HepG2 (cell line): Measurements from ENCODE around the gene HNRNPA2B1. TPM values are rescaled to one million over a fixed set of nuclear protein-coding genes. Genes with fewer than 3 reads are reported as not detected.

ENCODE experiments used
- AGO1 ChIP-seq: fragments of 200-400 bp; formaldehyde crosslinking; IDR thresholded peaks from 2 replicates; pipeline ENCODE4 v1.6.1; 2017; ENCODE audit warnings: mild to moderate bottlenecking, low read depth, low read length, moderate library complexity; ENCODE audit not compliant: poor library complexity, severe bottlenecking
- ATF7 ChIP-seq, 2 experiments: fragments of 450-650 bp in 1 of 2; sonication (generic) in 1 of 2; formaldehyde crosslinking in 1 of 2; IDR thresholded peaks; 2 replicates each; pipeline versions ENCODE4 v1.4.0 to v1.6.1; 2016 to 2020; ENCODE audit warnings: antibody characterized with exemption in 1 of 2, mild to moderate bottlenecking in 1 of 2, missing genetic modification reagents in 1 of 2
- BCL6 ChIP-seq: IDR thresholded peaks from 2 replicates; pipeline ENCODE4 v1.6.1; 2016; ENCODE audit warnings: missing genetic modification reagents, missing compliant biosample characterization
- CHD2 ChIP-seq: IDR thresholded peaks from 2 replicates; pipeline ENCODE4 v1.6.1; 2011; ENCODE audit warnings: low read depth, low read length, improper control_type of control experiment
- EED ChIP-seq: sonication (generic); formaldehyde crosslinking; IDR thresholded peaks from 2 replicates; pipeline ENCODE4 v1.5.0; 2020; ENCODE audit warnings: mild to moderate bottlenecking, missing genetic modification reagents
- GABPA ChIP-seq, 2 experiments: IDR thresholded peaks; 2 replicates each; pipeline ENCODE4 v1.6.1; 2011 to 2016; ENCODE audit warnings: low read depth in 2 of 2, low read length in 1 of 2, missing biosample characterization in 1 of 2, missing genetic modification characterization in 1 of 2
- HIVEP1 ChIP-seq: sonication (generic); formaldehyde crosslinking; IDR thresholded peaks from 2 replicates; pipeline ENCODE4 v1.4.0; 2020; ENCODE audit warnings: mild to moderate bottlenecking, missing genetic modification reagents
- KLF16 ChIP-seq, 2 experiments: sonication (generic) in 1 of 2; formaldehyde crosslinking in 1 of 2; IDR thresholded peaks; 2 replicates each; pipeline versions ENCODE4 v1.6.1 to v1.8.0; 2016 to 2023; ENCODE audit warnings: missing genetic modification reagents in 2 of 2, missing compliant biosample characterization in 1 of 2
- NFIC ChIP-seq: IDR thresholded peaks from 2 replicates; pipeline ENCODE4 v1.6.1; 2012; ENCODE audit warnings: mild to moderate bottlenecking, low read length, inconsistent platforms
- PHF8 ChIP-seq: sonication (generic); formaldehyde crosslinking; IDR thresholded peaks from 2 replicates; pipeline ENCODE4 v1.5.0; 2020; ENCODE audit warnings: missing genetic modification reagents
- POLR2A ChIP-seq, 2 experiments: IDR thresholded peaks; 2 replicates each; pipeline ENCODE4 v1.6.1; 2011; ENCODE audit warnings: low read depth in 2 of 2, low read length in 2 of 2, mild to moderate bottlenecking in 1 of 2, moderate library complexity in 1 of 2; ENCODE audit not compliant: insufficient read depth in 1 of 2
- RELA ChIP-seq: sonication (generic); formaldehyde crosslinking; IDR thresholded peaks from 2 replicates; pipeline ENCODE4 v1.4.0; 2020; ENCODE audit warnings: missing genetic modification reagents
- SALL2 ChIP-seq: sonication (generic); formaldehyde crosslinking; IDR thresholded peaks from 2 replicates; pipeline ENCODE4 v1.8.1; 2023; ENCODE audit warnings: mild to moderate bottlenecking, missing genetic modification reagents, inconsistent platforms
- SAP130 ChIP-seq: IDR thresholded peaks from 2 replicates; pipeline ENCODE4 v1.6.1; 2016; ENCODE audit warnings: low read depth
- ZFP41 ChIP-seq: sonication (generic); formaldehyde crosslinking; IDR thresholded peaks from 2 replicates; pipeline ENCODE4 v1.4.0; 2020; ENCODE audit warnings: mild to moderate bottlenecking, missing genetic modification reagents, borderline replicate concordance
- ZNF138 ChIP-seq: sonication (generic); formaldehyde crosslinking; IDR thresholded peaks from 2 replicates; pipeline ENCODE4 v1.5.0; 2020; ENCODE audit warnings: mild to moderate bottlenecking, low read depth, missing genetic modification reagents
- ZNF17 ChIP-seq: sonication (generic); formaldehyde crosslinking; IDR thresholded peaks from 2 replicates; pipeline ENCODE4 v1.5.0; 2020; ENCODE audit warnings: mild to moderate bottlenecking, missing genetic modification reagents
- ZNF768 ChIP-seq: sonication (generic); formaldehyde crosslinking; IDR thresholded peaks from 2 replicates; pipeline ENCODE4 v1.4.0; 2020; ENCODE audit warnings: missing genetic modification reagents
- ZNF83 ChIP-seq: sonication (generic); formaldehyde crosslinking; IDR thresholded peaks from 2 replicates; pipeline ENCODE4 v1.4.0; 2020; ENCODE audit warnings: missing genetic modification reagents, mild to moderate bottlenecking, borderline replicate concordance
- ZNF879 ChIP-seq: sonication (generic); formaldehyde crosslinking; IDR thresholded peaks from 2 replicates; pipeline ENCODE4 v1.8.1; 2023; ENCODE audit warnings: missing genetic modification reagents
- polyA plus RNA-seq, 8 experiments: library from polyadenylated mRNA; depleted of rRNA in 3 of 8; stranded (reverse) in 7 of 8; unstranded in 1 of 8; fragments of >200 nt; fragmentation: Illumina TruSeq in 4 of 8; extraction: Trizol in 4 of 8; gene quantifications; 2 replicates each; pipeline versions ENCODE4 v1.2.1 to v1.2.3, GENCODE V29; 2011 to 2016; ENCODE audit warnings: low read depth in 4 of 8, missing spikeins in 1 of 8, mixed read lengths in 1 of 8; ENCODE audit not compliant: insufficient read depth in 1 of 8
- total RNA-seq, 5 experiments: library from RNA; depleted of rRNA; stranded (reverse); fragments of >200 nt; fragmentation: Illumina TruSeq; extraction: Trizol; gene quantifications; 2 replicates each; pipeline ENCODE4 v1.2.3, GENCODE V29; 2016; ENCODE audit warnings: low read depth in 1 of 5
- TF ChIP-seq, protein P1 (sequence below): sonication (generic); formaldehyde crosslinking; IDR thresholded peaks from 2 replicates; pipeline ENCODE4 v1.8.0; 2022; ENCODE audit warnings: low read depth, missing genetic modification reagents
- TF ChIP-seq, protein P2 (sequence below): sonication (generic); formaldehyde crosslinking; IDR thresholded peaks from 2 replicates; pipeline ENCODE4 v1.5.1; 2020; ENCODE audit warnings: missing genetic modification reagents, mild to moderate bottlenecking, borderline replicate concordance
- TF ChIP-seq, protein P3 (sequence below): IDR thresholded peaks from 2 replicates; pipeline ENCODE4 v1.6.1; 2016; ENCODE audit warnings: missing compliant biosample characterization, missing genetic modification reagents, borderline replicate concordance
- TF ChIP-seq, protein P4 (sequence below): IDR thresholded peaks from 2 replicates; pipeline ENCODE4 v1.6.1; 2016; ENCODE audit warnings: missing compliant biosample characterization, missing genetic modification reagents, borderline replicate concordance
- TF ChIP-seq, protein P5 (sequence below): sonication (generic); formaldehyde crosslinking; IDR thresholded peaks from 2 replicates; pipeline ENCODE4 v1.8.1; 2023; ENCODE audit warnings: mild to moderate bottlenecking, inconsistent platforms, moderate library complexity, missing genetic modification reagents, borderline replicate concordance

HNRNPA2B1 gene
- total and polyA plus RNA-seq, 2 of the 13 experiments (the other 11 are each of a cell fraction or from before 2014, with no cell fraction given) = 193 to 412 TPM

DNA sequence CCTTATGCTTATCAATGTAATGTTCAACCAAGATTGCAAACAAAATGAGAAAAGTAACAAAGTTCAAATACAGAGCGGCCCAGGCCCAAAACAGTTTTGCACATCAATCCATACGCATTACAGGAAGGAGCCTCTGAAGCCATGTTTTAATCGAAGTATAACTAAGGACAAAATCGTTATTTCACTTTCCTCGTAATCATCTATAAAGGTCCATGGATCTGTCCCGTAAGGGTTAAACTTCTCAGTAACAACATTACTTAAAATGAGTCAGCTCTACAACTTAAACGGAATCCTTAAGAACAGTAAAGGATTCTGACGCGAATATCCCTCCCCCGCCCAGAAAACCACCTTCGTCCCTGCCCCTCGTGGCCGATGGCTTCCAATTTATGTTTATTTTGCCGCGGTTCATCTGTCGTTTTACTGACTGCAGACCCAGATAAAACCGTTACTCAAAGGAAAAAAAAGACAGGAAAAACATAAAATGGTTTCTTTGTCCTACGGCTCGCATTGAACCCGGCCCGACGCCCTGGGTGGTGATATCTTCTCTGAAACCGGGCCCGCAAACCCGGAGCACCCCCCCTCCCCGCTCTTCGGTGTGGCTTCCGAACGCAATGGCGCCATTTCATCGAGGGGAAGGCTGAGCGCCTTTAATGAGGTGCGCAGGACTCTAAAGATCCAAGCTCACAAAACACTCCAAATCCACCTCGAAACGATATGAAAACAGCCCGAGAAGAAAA is 1.1 kb downstream of the HNRNPA2B1 start (continued):
- TF ChIP-seq, protein P1, sequence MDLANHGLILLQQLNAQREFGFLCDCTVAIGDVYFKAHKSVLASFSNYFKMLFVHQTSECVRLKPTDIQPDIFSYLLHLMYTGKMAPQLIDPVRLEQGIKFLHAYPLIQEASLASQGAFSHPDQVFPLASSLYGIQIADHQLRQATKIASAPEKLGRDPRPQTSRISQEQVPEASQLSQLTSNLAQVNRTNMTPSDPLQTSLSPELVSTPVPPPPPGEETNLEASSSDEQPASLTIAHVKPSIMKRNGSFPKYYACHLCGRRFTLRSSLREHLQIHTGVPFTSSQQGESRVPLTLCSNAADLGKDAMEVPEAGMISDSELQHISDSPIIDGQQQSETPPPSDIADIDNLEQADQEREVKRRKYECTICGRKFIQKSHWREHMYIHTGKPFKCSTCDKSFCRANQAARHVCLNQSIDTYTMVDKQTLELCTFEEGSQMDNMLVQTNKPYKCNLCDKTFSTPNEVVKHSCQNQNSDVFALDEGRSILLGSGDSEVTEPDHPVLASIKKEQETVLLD = no peak
- TF ChIP-seq GABPA (IDR thresholded peaks at IDR 0.05; ENCODE audit: low read depth, low read length) (no peak), GABPA (CRISPR knock-in tag; IDR thresholded peaks at IDR 0.05; ENCODE audit: low read depth) (0 out of 2 replicates have a peak, but pooled peaks have one; percentile 31), NFIC (peak; percentile 23; the same call in 1 of the 2 replicates), ZNF83 (CRISPR knock-in tag) (no peak), RELA (CRISPR knock-in tag) (no peak), EED (CRISPR knock-in tag) (no peak), KLF16 (CRISPR knock-in tag; IDR thresholded peaks at IDR 0.05) (no peak; a peak in 1 of 4 replicates), HIVEP1 (CRISPR knock-in tag) (no peak), ZNF768 (CRISPR knock-in tag) (no peak), SALL2 (CRISPR knock-in tag) (no peak), BCL6 (no peak), ZNF17 (CRISPR knock-in tag) (no peak), ZFP41 (CRISPR knock-in tag) (no peak), AGO1 (peak; percentile 68), PHF8 (CRISPR knock-in tag) (peak; percentile 10; the same call in 1 of the 2 replicates), POLR2A (IDR thresholded peaks at IDR 0.05; ENCODE audit: insufficient read depth in 1 of 2, low read depth in 2 of 2, low read length in 2 of 2) (peak in 1 of 2 experiments; percentile 31; a peak in 1 of 4 replicates), SAP130 (CRISPR knock-in tag) (0 out of 2 replicates have a peak, but pooled peaks have one; percentile 3), ZNF879 (CRISPR knock-in tag) (no peak), ATF7 (IDR thresholded peaks at IDR 0.05) (no peak), ATF7 (CRISPR knock-in tag; IDR thresholded peaks at IDR 0.05) (no peak), ZNF138 (CRISPR knock-in tag) (no peak), CHD2 (no peak)
- TF ChIP-seq, protein P2, sequence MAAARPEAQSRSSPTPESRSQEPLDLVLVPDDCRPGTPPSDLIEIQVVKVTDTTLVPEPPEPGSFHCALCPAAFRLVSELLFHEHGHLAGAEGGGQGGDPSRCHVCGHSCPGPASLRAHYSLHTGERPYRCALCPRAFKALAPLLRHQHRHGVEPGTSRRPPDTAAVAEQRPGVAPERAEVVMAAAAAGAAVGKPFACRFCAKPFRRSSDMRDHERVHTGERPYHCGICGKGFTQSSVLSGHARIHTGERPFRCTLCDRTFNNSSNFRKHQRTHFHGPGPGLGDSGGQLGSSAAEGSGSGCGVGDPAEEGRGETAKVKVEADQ (CRISPR knock-in tag) = no peak
- TF ChIP-seq, protein P3, sequence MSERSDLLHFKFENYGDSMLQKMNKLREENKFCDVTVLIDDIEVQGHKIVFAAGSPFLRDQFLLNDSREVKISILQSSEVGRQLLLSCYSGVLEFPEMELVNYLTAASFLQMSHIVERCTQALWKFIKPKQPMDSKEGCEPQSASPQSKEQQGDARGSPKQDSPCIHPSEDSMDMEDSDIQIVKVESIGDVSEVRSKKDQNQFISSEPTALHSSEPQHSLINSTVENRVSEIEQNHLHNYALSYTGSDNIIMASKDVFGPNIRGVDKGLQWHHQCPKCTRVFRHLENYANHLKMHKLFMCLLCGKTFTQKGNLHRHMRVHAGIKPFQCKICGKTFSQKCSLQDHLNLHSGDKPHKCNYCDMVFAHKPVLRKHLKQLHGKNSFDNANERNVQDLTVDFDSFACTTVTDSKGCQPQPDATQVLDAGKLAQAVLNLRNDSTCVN = no peak
- TF ChIP-seq, protein P4, sequence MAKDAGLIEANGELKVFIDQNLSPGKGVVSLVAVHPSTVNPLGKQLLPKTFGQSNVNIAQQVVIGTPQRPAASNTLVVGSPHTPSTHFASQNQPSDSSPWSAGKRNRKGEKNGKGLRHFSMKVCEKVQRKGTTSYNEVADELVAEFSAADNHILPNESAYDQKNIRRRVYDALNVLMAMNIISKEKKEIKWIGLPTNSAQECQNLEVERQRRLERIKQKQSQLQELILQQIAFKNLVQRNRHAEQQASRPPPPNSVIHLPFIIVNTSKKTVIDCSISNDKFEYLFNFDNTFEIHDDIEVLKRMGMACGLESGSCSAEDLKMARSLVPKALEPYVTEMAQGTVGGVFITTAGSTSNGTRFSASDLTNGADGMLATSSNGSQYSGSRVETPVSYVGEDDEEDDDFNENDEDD (CRISPR knock-in tag) = no peak
- TF ChIP-seq, protein P5, sequence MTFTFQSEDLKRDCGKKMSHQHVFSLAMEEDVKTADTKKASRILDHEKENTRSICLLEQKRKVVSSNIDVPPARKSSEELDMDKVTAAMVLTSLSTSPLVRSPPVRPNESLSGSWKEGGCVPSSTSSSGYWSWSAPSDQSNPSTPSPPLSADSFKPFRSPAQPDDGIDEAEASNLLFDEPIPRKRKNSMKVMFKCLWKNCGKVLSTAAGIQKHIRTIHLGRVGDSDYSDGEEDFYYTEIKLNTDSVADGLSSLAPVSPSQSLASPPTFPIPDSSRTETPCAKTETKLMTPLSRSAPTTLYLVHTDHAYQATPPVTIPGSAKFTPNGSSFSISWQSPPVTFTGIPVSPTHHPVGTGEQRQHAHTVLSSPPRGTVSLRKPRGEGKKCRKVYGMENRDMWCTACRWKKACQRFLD = no peak
